Fibroblast of skin of left biceps (primary cell): ENCODE measurements around the gene SRRM2.

Experiments used
- DNase-seq, 2 experiments: peaks; one replicate each; pipeline ENCODE4 v3.0.0-alpha.2; 2013; ENCODE audit warnings: low read depth in 2 of 2

SRRM2 gene

DNA sequence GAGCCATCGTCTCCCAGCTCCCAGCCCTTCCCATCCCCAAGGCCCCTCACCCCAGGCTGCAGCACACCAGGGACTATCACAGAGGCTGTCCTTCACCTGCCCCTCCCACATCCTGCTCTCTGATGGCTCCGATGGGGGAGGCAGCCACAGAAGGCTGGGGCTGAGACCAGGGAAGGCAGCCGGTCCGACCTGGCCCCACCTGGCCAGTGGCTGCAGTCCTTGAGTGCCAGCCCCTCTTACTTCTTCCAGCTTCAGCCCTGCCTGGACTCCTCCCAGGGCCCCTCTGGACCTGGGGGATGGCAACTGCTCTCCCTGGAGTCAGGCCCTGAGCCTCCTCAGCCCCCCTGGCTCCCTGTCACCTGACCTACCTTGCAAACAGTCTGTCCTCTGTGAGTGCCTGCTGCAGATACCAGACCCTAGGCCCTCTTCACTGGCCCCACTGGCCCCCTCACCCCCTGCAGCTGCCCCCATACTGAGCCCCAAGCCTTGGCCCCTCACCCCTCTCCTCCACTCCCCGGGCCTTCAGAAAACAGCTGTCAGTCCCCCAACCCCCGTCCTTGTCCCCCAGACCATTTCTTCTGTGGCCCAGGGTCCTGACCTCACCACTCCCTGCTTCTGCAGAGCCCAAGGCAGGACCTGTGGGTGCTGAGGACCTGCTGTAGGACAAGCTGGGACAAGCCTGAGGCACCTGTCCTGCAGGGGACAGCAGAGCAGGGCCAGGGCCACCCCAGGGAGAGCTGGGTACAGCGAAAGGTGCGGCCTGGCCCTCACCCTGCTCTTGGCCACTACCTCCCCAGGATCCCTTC, 12.6 kb upstream of the SRRM2 start:
- no peak for DNase-seq

GRCh38 chr16:2740476-2740875, 12.0 kb upstream of the SRRM2 start:
- no peak for DNase-seq

GRCh38 chr16:2741168-2741567, 11.3 kb upstream of the SRRM2 start:
- no peak for DNase-seq

- no peak for DNase-seq
Observed at GRCh38 chr16:2742323-2743006, 10.0 kb upstream of the SRRM2 start.

DNA sequence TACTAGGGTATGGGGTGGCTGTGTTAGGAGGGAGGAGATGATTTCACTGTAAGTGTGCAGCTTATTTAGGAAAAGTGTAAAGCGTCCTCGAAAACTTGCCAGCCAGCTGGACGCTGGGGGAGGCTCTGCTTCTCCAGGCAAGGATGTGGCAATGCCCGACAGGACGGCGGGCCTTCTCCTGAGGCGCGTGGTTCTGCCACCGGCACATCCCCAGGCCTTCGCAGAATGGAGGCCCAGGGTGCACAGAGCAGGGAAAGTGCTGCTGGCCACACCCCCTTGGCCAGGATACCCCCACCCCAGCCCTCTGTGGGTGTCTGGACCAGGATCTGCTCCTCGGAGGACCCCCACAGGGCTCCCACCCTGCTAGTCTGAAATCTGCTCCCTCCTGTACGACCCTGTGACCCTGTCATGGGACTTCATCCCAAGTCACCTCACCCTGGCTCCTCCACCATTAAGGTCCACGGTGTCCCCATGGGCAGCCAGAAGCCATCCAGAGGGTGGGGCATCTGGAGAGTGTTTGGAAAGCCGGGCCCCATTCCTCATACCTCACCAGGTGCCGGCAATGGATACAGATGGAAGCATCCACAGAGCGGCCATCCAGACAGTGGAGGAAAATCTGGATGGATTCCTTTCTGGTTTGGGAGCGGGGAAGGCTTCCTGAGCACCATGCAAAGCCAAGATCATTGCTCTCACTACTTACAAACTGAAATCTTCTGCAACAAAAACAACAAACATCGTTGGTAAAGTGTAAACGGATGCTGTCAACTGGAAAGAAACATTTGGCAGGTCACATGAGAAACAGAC, 9.2 kb upstream of the SRRM2 start:
- no peak for DNase-seq

DNA sequence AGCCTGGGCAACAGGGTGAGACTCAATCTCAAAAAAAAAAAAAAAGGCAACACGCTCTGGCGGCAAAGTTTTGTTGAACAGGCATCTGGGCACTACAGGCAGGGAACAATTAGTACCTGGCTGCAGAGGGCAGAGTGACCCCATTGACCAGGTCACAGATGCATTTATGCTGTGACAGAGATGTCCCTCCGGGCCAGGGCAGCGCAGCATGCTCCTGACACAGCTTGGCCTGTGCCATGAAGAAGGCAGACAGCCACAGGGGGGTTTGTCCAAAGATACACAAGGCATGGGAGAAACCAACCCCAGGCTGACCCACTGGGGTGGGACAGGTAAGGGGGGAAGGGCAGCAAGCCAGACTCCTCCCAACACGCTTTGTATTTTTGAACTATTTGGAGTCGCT, 7.7 kb upstream of the SRRM2 start:
- DNase-seq = no peak

DNA sequence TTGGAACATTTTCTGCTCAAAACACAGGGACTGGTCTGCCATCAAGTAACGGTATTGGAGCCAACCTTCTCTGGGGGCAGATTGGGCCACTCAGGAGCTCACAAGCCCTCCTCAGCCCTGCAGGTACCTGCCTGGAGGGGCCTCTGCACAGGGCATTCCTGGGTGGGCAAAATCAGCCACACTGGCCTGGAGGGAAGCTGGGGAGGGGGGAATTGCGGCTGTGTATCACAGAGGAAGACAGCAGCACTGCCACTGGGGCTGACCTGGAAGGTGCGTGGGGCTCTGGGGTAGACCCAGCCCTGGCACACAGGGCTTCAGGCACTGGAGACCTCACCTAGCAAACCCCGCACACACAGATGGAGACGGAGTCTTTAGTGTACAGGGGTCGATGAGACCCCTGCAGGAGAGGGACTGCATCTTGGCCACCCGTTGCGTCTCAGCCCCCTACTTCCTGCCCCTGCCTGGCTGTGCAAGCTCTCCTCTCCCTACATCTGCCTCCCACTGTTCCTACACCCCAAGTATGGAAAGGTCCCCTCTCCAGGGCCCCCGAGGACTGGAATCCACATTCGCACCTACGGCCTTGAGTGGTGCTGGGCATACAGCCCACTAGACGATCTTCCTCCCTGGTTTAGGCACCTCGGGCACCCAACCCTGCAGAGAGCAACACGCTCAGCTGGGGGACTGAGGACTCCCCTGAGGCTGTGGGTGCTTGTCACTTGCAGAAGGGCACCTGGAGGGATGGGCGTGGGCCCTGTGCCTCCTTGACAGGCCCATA, 7.1 kb upstream of the SRRM2 start:
- DNase-seq = no peak

- no peak for DNase-seq
Observed at GRCh38 chr16:2745961-2746360, 6.5 kb upstream of the SRRM2 start.

GRCh38 chr16:2748757-2749455, 3.5 kb upstream of the SRRM2 start:
- no peak for DNase-seq

- DNase-seq = no peak
Observed at GRCh38 chr16:2749476-2749875, 3.0 kb upstream of the SRRM2 start.

GRCh38 chr16:2749936-2750335, 2.5 kb upstream of the SRRM2 start:
- DNase-seq = no peak

DNA sequence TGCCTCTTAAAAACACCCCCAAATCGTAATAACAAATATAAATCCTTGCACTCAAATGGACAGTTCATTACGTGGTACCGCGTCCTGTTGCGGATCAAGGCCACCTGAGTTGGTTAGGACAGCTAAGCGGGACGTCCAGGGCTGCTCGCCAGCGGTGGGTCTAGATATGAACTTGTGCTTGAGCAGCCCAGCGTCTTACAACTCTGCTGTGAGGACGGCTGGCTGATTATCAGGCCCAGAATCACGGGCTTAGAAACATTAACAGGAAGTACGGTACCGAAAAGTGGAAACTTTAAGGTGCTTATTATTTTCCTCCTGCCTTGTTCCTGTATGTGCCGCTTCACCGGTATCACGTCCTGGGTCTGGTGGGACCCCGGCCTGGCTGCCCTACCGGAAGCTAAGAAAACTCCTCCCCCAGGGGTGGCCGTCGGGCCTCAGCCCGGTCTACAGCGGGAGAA, 832 bp upstream of the SRRM2 start:
- DNase-seq = no peak

- DNase-seq = peak; percentile 44 to 57
Observed at GRCh38 chr16:2752850-2753732, 653 bp downstream of the SRRM2 start.

- DNase-seq = no peak
Observed at GRCh38 chr16:2753733-2754020, 1.2 kb downstream of the SRRM2 start.

DNA sequence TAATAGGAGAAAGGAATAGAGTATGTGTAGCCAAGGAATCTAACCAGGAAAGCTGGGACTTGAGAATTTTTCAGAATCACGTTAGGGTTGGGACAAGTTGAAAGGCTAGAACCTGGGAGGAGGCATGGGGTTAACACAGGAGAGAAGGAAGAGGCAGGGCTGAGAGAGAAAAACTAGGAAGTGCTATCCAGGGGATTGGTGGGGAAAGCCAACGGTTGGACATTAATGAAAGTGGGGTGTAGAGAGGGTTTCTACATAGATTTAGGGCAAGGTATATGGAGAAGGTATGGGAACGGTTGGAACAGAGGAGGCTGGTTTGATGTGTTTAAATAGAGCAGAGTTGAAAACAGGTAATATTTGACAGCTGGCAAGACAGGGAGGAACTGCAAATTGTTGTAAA, 2.7 kb downstream of the SRRM2 start:
- no peak for DNase-seq

DNA sequence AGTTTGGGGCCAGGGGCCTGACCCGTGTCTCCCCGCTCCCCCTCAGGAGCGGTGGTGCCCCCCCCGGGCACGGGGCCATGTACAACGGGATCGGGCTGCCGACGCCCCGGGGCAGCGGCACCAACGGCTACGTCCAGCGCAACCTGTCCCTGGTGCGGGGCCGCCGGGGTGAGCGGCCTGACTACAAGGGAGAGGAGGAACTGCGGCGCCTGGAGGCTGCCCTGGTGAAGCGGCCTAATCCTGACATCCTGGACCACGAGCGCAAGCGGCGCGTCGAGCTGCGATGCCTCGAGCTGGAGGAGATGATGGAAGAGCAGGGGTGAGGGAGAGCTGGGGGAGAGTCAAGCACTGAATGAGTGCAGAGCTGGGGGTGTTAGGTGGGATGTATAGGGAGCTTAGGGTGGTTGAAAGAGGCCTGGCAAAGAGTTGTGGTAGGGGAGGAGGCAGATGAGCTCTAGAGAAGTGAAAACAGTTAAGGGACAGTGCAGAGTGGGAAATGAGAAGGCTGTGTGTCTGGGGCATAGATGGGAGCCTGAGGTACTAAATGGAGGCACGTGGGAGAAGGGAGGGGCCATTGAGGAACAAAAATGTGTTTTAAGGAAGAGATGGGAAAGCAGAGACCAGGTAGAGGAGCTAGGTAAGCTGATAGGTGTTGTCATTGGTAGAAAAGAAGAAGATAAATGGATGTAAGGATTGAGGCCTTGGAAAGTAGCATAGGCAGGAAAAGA, 4.0 kb downstream of the SRRM2 start:
- DNase-seq = no peak

DNA sequence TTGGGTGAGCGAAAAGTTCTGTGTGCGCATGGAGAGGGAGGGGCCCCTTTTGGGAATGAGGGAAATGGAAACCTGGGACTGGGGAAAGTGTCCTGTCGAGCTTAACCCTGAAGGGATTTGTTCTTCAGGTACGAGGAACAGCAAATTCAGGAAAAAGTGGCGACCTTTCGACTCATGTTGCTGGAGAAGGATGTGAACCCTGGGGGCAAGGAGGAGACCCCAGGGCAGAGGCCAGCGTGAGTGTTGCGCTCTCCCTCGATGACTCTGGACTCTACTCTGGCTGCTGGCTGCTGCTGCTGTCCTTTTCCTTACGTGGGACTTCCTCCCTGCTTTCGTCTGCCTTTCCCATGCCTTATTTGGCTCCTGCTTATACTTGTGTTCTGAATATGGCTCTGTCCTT, 4.9 kb downstream of the SRRM2 start:
- DNase-seq = no peak

GRCh38 chr16:2761472-2761871, 9.0 kb downstream of the SRRM2 start:
- no peak for DNase-seq

GRCh38 chr16:2761886-2762583, 9.6 kb downstream of the SRRM2 start:
- DNase-seq = no peak
